ENCODE data around the gene CDH4.

Gene CDH4

DNA sequence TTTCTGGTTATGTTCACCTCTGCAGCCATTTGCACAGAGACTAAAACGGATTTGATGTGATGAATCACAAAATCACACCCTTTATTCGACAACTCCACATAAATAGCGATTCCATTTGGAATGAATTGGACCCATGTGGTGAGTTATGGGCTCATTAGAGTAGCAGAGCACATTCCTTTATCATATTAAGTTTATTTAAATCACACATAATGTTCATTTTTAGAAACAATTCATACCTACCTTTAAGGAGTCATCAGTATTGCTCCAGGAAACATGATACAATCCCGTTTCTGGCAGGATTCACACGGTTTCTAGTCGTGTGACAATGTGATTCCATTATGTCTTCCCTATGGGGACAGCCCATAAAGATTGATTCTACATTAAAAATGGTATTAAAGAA, 303.5 kb downstream of the CDH4 start:
- no peak overlapping the region for H3K9ac ChIP-seq (ENCODE audit: low read depth, low read length)
- no peak overlapping the region for H3K4me2 ChIP-seq (ENCODE audit: insufficient read depth, low read length)
- H3K4me3 ChIP-seq (ENCODE audit: low read depth in 1 of 2, low read length in 2 of 2): no peak overlapping the region
- H3K79me2 ChIP-seq (ENCODE audit: insufficient read depth, low read length): no peaks in the 10 kb centered on the region
- no peak overlapping the region for H2AFZ ChIP-seq (ENCODE audit: low read depth, low read length)
- no peak for TF ChIP-seq EZH2 (IDR thresholded peaks at IDR 0.05; ENCODE audit: borderline replicate concordance, low read depth, low read length, severe bottlenecking)
- TF ChIP-seq, protein P1, sequence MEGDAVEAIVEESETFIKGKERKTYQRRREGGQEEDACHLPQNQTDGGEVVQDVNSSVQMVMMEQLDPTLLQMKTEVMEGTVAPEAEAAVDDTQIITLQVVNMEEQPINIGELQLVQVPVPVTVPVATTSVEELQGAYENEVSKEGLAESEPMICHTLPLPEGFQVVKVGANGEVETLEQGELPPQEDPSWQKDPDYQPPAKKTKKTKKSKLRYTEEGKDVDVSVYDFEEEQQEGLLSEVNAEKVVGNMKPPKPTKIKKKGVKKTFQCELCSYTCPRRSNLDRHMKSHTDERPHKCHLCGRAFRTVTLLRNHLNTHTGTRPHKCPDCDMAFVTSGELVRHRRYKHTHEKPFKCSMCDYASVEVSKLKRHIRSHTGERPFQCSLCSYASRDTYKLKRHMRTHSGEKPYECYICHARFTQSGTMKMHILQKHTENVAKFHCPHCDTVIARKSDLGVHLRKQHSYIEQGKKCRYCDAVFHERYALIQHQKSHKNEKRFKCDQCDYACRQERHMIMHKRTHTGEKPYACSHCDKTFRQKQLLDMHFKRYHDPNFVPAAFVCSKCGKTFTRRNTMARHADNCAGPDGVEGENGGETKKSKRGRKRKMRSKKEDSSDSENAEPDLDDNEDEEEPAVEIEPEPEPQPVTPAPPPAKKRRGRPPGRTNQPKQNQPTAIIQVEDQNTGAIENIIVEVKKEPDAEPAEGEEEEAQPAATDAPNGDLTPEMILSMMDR (IDR thresholded peaks at IDR 0.05; ENCODE audit: borderline replicate concordance, extremely low read depth, low read length, poor library complexity, severe bottlenecking): no peak
- no peaks in the 10 kb centered on the region for H3K36me3 ChIP-seq (ENCODE audit: insufficient read depth, low read length)
- DNase-seq (no peak), ATAC-seq (ENCODE audit: insufficient read depth, low read depth) (no peak)
- no peaks in the 10 kb centered on the region for H3K27me3 ChIP-seq (ENCODE audit: insufficient read depth, low read length, poor library complexity)
- peaks cover 3% of the 10 kb centered on the region for H3K9me3 ChIP-seq (ENCODE audit: insufficient read depth, low read length, severe bottlenecking)
- H4K20me1 ChIP-seq (ENCODE audit: insufficient read depth, low read length): no peaks in the 10 kb centered on the region
- H3K4me1 ChIP-seq (ENCODE audit: insufficient read depth, low read length): no peaks in the 10 kb centered on the region
- H3K27ac ChIP-seq (ENCODE audit: low read length): no peak overlapping the region

DNA sequence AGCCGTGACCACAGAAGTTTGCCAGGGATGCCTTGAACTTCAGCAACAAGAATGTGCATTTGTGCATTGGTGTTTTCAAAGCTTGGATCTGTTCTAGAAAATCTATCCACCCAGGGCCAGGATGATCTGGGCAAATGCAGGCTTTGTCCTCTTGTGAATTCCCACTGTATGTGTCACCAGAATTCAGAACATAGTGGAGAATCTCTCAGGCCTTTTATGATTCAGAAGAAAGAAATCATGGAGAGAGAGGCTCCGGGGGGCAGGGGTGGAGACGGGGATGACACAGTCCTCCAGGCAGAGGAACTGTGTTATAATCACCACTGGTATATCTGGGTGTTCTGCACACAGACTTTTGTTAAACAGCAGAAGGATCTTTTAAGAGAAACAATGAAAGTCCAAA, 304.1 kb downstream of the CDH4 start:
- no peak overlapping the region for H3K4me3 ChIP-seq (ENCODE audit: low read depth in 1 of 2, low read length in 2 of 2)
- H3K9ac ChIP-seq (ENCODE audit: low read depth, low read length): no peak overlapping the region
- no peaks in the 10 kb centered on the region for H3K36me3 ChIP-seq (ENCODE audit: insufficient read depth, low read length)
- no peaks in the 10 kb centered on the region for H3K4me1 ChIP-seq (ENCODE audit: insufficient read depth, low read length)
- H3K27ac ChIP-seq (ENCODE audit: low read length): no peak overlapping the region
- no peaks in the 10 kb centered on the region for H3K79me2 ChIP-seq (ENCODE audit: insufficient read depth, low read length)
- no peak overlapping the region for H3K4me2 ChIP-seq (ENCODE audit: insufficient read depth, low read length)
- H2AFZ ChIP-seq (ENCODE audit: low read depth, low read length): no peak overlapping the region
- H3K27me3 ChIP-seq (ENCODE audit: insufficient read depth, low read length, poor library complexity): no peaks in the 10 kb centered on the region
- TF ChIP-seq EZH2 (IDR thresholded peaks at IDR 0.05; ENCODE audit: borderline replicate concordance, low read depth, low read length, severe bottlenecking): no peak
- TF ChIP-seq, protein P1 (IDR thresholded peaks at IDR 0.05; ENCODE audit: borderline replicate concordance, extremely low read depth, low read length, poor library complexity, severe bottlenecking): no peak
- H4K20me1 ChIP-seq (ENCODE audit: insufficient read depth, low read length): no peaks in the 10 kb centered on the region
- no peak for ATAC-seq (ENCODE audit: insufficient read depth, low read depth)
- peaks cover 3% of the 10 kb centered on the region for H3K9me3 ChIP-seq (ENCODE audit: insufficient read depth, low read length, severe bottlenecking)
- DNase-seq: no peak

DNA sequence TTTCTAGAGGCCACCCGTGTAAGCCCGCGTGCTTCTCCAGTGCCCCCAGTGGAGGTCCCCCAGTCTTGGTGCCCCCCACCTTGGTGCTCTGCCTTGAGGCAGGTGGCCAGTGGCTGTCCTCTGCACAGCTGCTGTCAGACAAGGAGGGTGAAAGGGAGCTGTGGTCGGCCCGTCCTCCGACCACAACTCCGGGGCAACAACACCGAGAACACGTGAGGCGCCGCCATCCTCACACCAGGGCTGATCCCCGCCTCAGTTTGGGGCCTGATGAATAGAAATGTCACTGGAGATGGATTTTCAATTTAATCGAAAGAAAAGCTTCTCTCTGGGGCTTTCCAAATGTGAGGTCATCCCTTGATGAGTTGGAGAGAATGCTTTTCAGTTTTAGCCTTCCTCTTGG, 304.6 kb downstream of the CDH4 start:
- Histone ChIP-seq H3K4me2 (ENCODE audit: insufficient read depth, low read length) (no peak overlapping the region), H3K27me3 (ENCODE audit: insufficient read depth, low read length, poor library complexity) (no peaks in the 10 kb centered on the region), H3K36me3 (ENCODE audit: insufficient read depth, low read length) (no peaks in the 10 kb centered on the region), H3K27ac (ENCODE audit: low read length) (no peak overlapping the region), H3K4me1 (ENCODE audit: insufficient read depth, low read length) (no peaks in the 10 kb centered on the region), H2AFZ (ENCODE audit: low read depth, low read length) (no peak overlapping the region), H3K4me3 (ENCODE audit: low read depth in 1 of 2, low read length in 2 of 2) (no peak overlapping the region), H3K9me3 (ENCODE audit: insufficient read depth, low read length, severe bottlenecking) (peaks cover 3% of the 10 kb centered on the region), H3K79me2 (ENCODE audit: insufficient read depth, low read length) (no peaks in the 10 kb centered on the region), H3K9ac (ENCODE audit: low read depth, low read length) (no peak overlapping the region), H4K20me1 (ENCODE audit: insufficient read depth, low read length) (no peaks in the 10 kb centered on the region)
- DNase-seq: no peak
- no peak for ATAC-seq (ENCODE audit: insufficient read depth, low read depth)
- no peak for TF ChIP-seq EZH2 (IDR thresholded peaks at IDR 0.05; ENCODE audit: borderline replicate concordance, low read depth, low read length, severe bottlenecking)
- TF ChIP-seq, protein P1 (IDR thresholded peaks at IDR 0.05; ENCODE audit: borderline replicate concordance, extremely low read depth, low read length, poor library complexity, severe bottlenecking): no peak

DNA sequence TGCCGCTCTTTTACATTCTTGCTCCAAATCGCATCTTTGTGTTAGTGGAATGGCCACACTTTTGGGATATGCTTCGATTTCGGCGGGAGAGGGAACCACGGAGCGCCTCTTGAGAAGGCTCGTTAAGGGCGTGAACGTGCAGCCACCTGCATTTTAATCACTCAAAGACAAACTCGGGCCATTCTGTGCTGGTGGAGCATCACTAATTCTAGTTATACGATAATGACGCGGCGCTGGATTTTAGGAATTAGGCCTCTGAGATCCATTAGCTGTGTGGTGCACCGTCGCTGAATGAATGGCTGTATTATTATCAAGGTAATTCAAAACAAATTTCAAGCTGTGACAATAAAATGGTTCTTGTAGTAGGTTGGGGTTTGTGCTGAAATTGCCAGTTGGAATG, 305.6 kb downstream of the CDH4 start:
- no peak overlapping the region for H3K9ac ChIP-seq (ENCODE audit: low read depth, low read length)
- ATAC-seq (ENCODE audit: insufficient read depth, low read depth) (no peak), DNase-seq (no peak)
- H3K36me3 ChIP-seq (ENCODE audit: insufficient read depth, low read length): no peaks in the 10 kb centered on the region
- H2AFZ ChIP-seq (ENCODE audit: low read depth, low read length): no peak overlapping the region
- peaks cover 3% of the 10 kb centered on the region for H3K9me3 ChIP-seq (ENCODE audit: insufficient read depth, low read length, severe bottlenecking)
- H4K20me1 ChIP-seq (ENCODE audit: insufficient read depth, low read length): no peaks in the 10 kb centered on the region
- TF ChIP-seq, protein P1 (IDR thresholded peaks at IDR 0.05; ENCODE audit: borderline replicate concordance, extremely low read depth, low read length, poor library complexity, severe bottlenecking): no peak
- TF ChIP-seq EZH2 (IDR thresholded peaks at IDR 0.05; ENCODE audit: borderline replicate concordance, low read depth, low read length, severe bottlenecking): no peak
- no peak overlapping the region for H3K4me2 ChIP-seq (ENCODE audit: insufficient read depth, low read length)
- no peak overlapping the region for H3K27ac ChIP-seq (ENCODE audit: low read length)
- H3K79me2 ChIP-seq (ENCODE audit: insufficient read depth, low read length): no peaks in the 10 kb centered on the region
- no peaks in the 10 kb centered on the region for H3K4me1 ChIP-seq (ENCODE audit: insufficient read depth, low read length)
- no peak overlapping the region for H3K4me3 ChIP-seq (ENCODE audit: low read depth in 1 of 2, low read length in 2 of 2)
- H3K27me3 ChIP-seq (ENCODE audit: insufficient read depth, low read length, poor library complexity): no peaks in the 10 kb centered on the region
